ENCODE results near the gene EFCAB8.

The EFCAB8 gene

GRCh38 chr20:32871627-32872160 is 13.0 kb downstream of the EFCAB8 start:
- H3K4me3 ChIP-seq (ENCODE audit: low read depth, low read length) = no peak overlapping the region
- no peaks in the 10 kb centered on the region for H3K9me3 ChIP-seq (ENCODE audit: control insufficient read depth, insufficient read depth, low read depth, low read length)
- H3K27me3 ChIP-seq (ENCODE audit: control insufficient read depth, insufficient read depth, low read length) = no peaks in the 10 kb centered on the region
- no peaks in the 10 kb centered on the region for H3K4me1 ChIP-seq (ENCODE audit: control insufficient read depth, insufficient read depth, low read length)
- no peak overlapping the region for H3K9ac ChIP-seq (ENCODE audit: low read length)
- no peaks in the 10 kb centered on the region for H3K36me3 ChIP-seq (ENCODE audit: control insufficient read depth, insufficient read depth, low read length)
- no peak overlapping the region for H3K27ac ChIP-seq (ENCODE audit: low read depth, low read length)

GRCh38 chr20:32872266-32872665 is 13.5 kb downstream of the EFCAB8 start:
- Histone ChIP-seq H3K4me3 (ENCODE audit: low read depth, low read length) (no peak overlapping the region), H3K27ac (ENCODE audit: low read depth, low read length) (no peak overlapping the region), H3K36me3 (ENCODE audit: control insufficient read depth, insufficient read depth, low read length) (no peaks in the 10 kb centered on the region), H3K27me3 (ENCODE audit: control insufficient read depth, insufficient read depth, low read length) (no peaks in the 10 kb centered on the region), H3K9me3 (ENCODE audit: control insufficient read depth, insufficient read depth, low read depth, low read length) (no peaks in the 10 kb centered on the region), H3K4me1 (ENCODE audit: control insufficient read depth, insufficient read depth, low read length) (no peaks in the 10 kb centered on the region), H3K9ac (ENCODE audit: low read length) (no peak overlapping the region)

- Histone ChIP-seq H3K9me3 (ENCODE audit: control insufficient read depth, insufficient read depth, low read depth, low read length) (no peaks in the 10 kb centered on the region), H3K9ac (ENCODE audit: low read length) (no peak overlapping the region), H3K27me3 (ENCODE audit: control insufficient read depth, insufficient read depth, low read length) (no peaks in the 10 kb centered on the region), H3K4me3 (ENCODE audit: low read depth, low read length) (no peak overlapping the region), H3K36me3 (ENCODE audit: control insufficient read depth, insufficient read depth, low read length) (no peaks in the 10 kb centered on the region), H3K4me1 (ENCODE audit: control insufficient read depth, insufficient read depth, low read length) (no peaks in the 10 kb centered on the region), H3K27ac (ENCODE audit: low read depth, low read length) (no peak overlapping the region)
Observed at GRCh38 chr20:32875673-32876072, 16.9 kb downstream of the EFCAB8 start.

GRCh38 chr20:32877507-32877906 is 18.8 kb downstream of the EFCAB8 start:
- Histone ChIP-seq H3K36me3 (ENCODE audit: control insufficient read depth, insufficient read depth, low read length) (no peaks in the 10 kb centered on the region), H3K9ac (ENCODE audit: low read length) (no peak overlapping the region), H3K4me3 (ENCODE audit: low read depth, low read length) (no peak overlapping the region), H3K4me1 (ENCODE audit: control insufficient read depth, insufficient read depth, low read length) (no peaks in the 10 kb centered on the region), H3K27me3 (ENCODE audit: control insufficient read depth, insufficient read depth, low read length) (no peaks in the 10 kb centered on the region), H3K9me3 (ENCODE audit: control insufficient read depth, insufficient read depth, low read depth, low read length) (no peaks in the 10 kb centered on the region), H3K27ac (ENCODE audit: low read depth, low read length) (no peak overlapping the region)

GRCh38 chr20:32878820-32879219 is 20.1 kb downstream of the EFCAB8 start:
- no peaks in the 10 kb centered on the region for H3K9me3 ChIP-seq (ENCODE audit: control insufficient read depth, insufficient read depth, low read depth, low read length)
- no peak overlapping the region for H3K4me3 ChIP-seq (ENCODE audit: low read depth, low read length)
- no peaks in the 10 kb centered on the region for H3K36me3 ChIP-seq (ENCODE audit: control insufficient read depth, insufficient read depth, low read length)
- H3K9ac ChIP-seq (ENCODE audit: low read length) = no peak overlapping the region
- H3K27ac ChIP-seq (ENCODE audit: low read depth, low read length) = no peak overlapping the region
- no peaks in the 10 kb centered on the region for H3K4me1 ChIP-seq (ENCODE audit: control insufficient read depth, insufficient read depth, low read length)
- no peaks in the 10 kb centered on the region for H3K27me3 ChIP-seq (ENCODE audit: control insufficient read depth, insufficient read depth, low read length)

GRCh38 chr20:32879538-32879937 is 20.8 kb downstream of the EFCAB8 start:
- no peak overlapping the region for H3K9ac ChIP-seq (ENCODE audit: low read length)
- no peaks in the 10 kb centered on the region for H3K9me3 ChIP-seq (ENCODE audit: control insufficient read depth, insufficient read depth, low read depth, low read length)
- no peaks in the 10 kb centered on the region for H3K36me3 ChIP-seq (ENCODE audit: control insufficient read depth, insufficient read depth, low read length)
- no peak overlapping the region for H3K4me3 ChIP-seq (ENCODE audit: low read depth, low read length)
- H3K4me1 ChIP-seq (ENCODE audit: control insufficient read depth, insufficient read depth, low read length) = no peaks in the 10 kb centered on the region
- no peaks in the 10 kb centered on the region for H3K27me3 ChIP-seq (ENCODE audit: control insufficient read depth, insufficient read depth, low read length)
- no peak overlapping the region for H3K27ac ChIP-seq (ENCODE audit: low read depth, low read length)

- Histone ChIP-seq H3K27me3 (ENCODE audit: control insufficient read depth, insufficient read depth, low read length) (no peaks in the 10 kb centered on the region), H3K27ac (ENCODE audit: low read depth, low read length) (no peak overlapping the region), H3K36me3 (ENCODE audit: control insufficient read depth, insufficient read depth, low read length) (no peaks in the 10 kb centered on the region), H3K9ac (ENCODE audit: low read length) (no peak overlapping the region), H3K9me3 (ENCODE audit: control insufficient read depth, insufficient read depth, low read depth, low read length) (no peaks in the 10 kb centered on the region), H3K4me1 (ENCODE audit: control insufficient read depth, insufficient read depth, low read length) (no peaks in the 10 kb centered on the region), H3K4me3 (ENCODE audit: low read depth, low read length) (no peak overlapping the region)
Observed at GRCh38 chr20:32880635-32881034, 21.9 kb downstream of the EFCAB8 start.

- peaks cover 10% of the 10 kb centered on the region for H3K4me1 ChIP-seq (ENCODE audit: control insufficient read depth, insufficient read depth, low read length)
- H3K36me3 ChIP-seq (ENCODE audit: control insufficient read depth, insufficient read depth, low read length) = no peaks in the 10 kb centered on the region
- H3K27me3 ChIP-seq (ENCODE audit: control insufficient read depth, insufficient read depth, low read length) = no peaks in the 10 kb centered on the region
- no peak overlapping the region for H3K4me3 ChIP-seq (ENCODE audit: low read depth, low read length)
- no peak overlapping the region for H3K9ac ChIP-seq (ENCODE audit: low read length)
- H3K27ac ChIP-seq (ENCODE audit: low read depth, low read length) = no peak overlapping the region
- no peaks in the 10 kb centered on the region for H3K9me3 ChIP-seq (ENCODE audit: control insufficient read depth, insufficient read depth, low read depth, low read length)
Observed at GRCh38 chr20:32883081-32883480, 24.4 kb downstream of the EFCAB8 start.

- Histone ChIP-seq H3K9me3 (ENCODE audit: control insufficient read depth, insufficient read depth, low read depth, low read length) (no peaks in the 10 kb centered on the region), H3K27me3 (ENCODE audit: control insufficient read depth, insufficient read depth, low read length) (no peaks in the 10 kb centered on the region), H3K27ac (ENCODE audit: low read depth, low read length) (no peak overlapping the region), H3K36me3 (ENCODE audit: control insufficient read depth, insufficient read depth, low read length) (no peaks in the 10 kb centered on the region), H3K4me1 (ENCODE audit: control insufficient read depth, insufficient read depth, low read length) (peaks cover 10% of the 10 kb centered on the region), H3K4me3 (ENCODE audit: low read depth, low read length) (no peak overlapping the region), H3K9ac (ENCODE audit: low read length) (no peak overlapping the region)
Observed at GRCh38 chr20:32885185-32885584, 26.5 kb downstream of the EFCAB8 start.

- Histone ChIP-seq H3K4me3 (ENCODE audit: low read depth, low read length) (no peak overlapping the region), H3K4me1 (ENCODE audit: control insufficient read depth, insufficient read depth, low read length) (peaks cover 10% of the 10 kb centered on the region)
Observed at GRCh38 chr20:32885952-32886351, 27.2 kb downstream of the EFCAB8 start.

GRCh38 chr20:32886652-32887051 is 27.9 kb downstream of the EFCAB8 start:
- no peak overlapping the region for H3K27ac ChIP-seq (ENCODE audit: low read depth, low read length)
- H3K9me3 ChIP-seq (ENCODE audit: control insufficient read depth, insufficient read depth, low read depth, low read length) = no peaks in the 10 kb centered on the region
- H3K36me3 ChIP-seq (ENCODE audit: control insufficient read depth, insufficient read depth, low read length) = no peaks in the 10 kb centered on the region
- peaks cover 10% of the 10 kb centered on the region for H3K4me1 ChIP-seq (ENCODE audit: control insufficient read depth, insufficient read depth, low read length)
- H3K27me3 ChIP-seq (ENCODE audit: control insufficient read depth, insufficient read depth, low read length) = no peaks in the 10 kb centered on the region
- no peak overlapping the region for H3K9ac ChIP-seq (ENCODE audit: low read length)
- no peak overlapping the region for H3K4me3 ChIP-seq (ENCODE audit: low read depth, low read length)

More at GRCh38 chr20:32885952-32886351, 27.2 kb downstream of the EFCAB8 start:
- no peaks in the 10 kb centered on the region for H3K36me3 ChIP-seq (ENCODE audit: control insufficient read depth, insufficient read depth, low read length)
- H3K9me3 ChIP-seq (ENCODE audit: control insufficient read depth, insufficient read depth, low read depth, low read length) = no peaks in the 10 kb centered on the region
- no peak overlapping the region for H3K27ac ChIP-seq (ENCODE audit: low read depth, low read length)
- H3K9ac ChIP-seq (ENCODE audit: low read length) = no peak overlapping the region
- H3K27me3 ChIP-seq (ENCODE audit: control insufficient read depth, insufficient read depth, low read length) = no peaks in the 10 kb centered on the region

GRCh38 chr20:32887492-32887891 is 28.8 kb downstream of the EFCAB8 start:
- Histone ChIP-seq H3K27ac (ENCODE audit: low read depth, low read length) (no peak overlapping the region), H3K4me1 (ENCODE audit: control insufficient read depth, insufficient read depth, low read length) (peaks cover 10% of the 10 kb centered on the region), H3K27me3 (ENCODE audit: control insufficient read depth, insufficient read depth, low read length) (no peaks in the 10 kb centered on the region), H3K4me3 (ENCODE audit: low read depth, low read length) (no peak overlapping the region), H3K36me3 (ENCODE audit: control insufficient read depth, insufficient read depth, low read length) (no peaks in the 10 kb centered on the region), H3K9me3 (ENCODE audit: control insufficient read depth, insufficient read depth, low read depth, low read length) (no peaks in the 10 kb centered on the region), H3K9ac (ENCODE audit: low read length) (no peak overlapping the region)

Measured in HUES6 (cell line).